Fibroblast of pulmonary artery (primary cell): ENCODE results near the gene CDK2AP2.
"Not testable (repeated sequence)": the region's sequence is repeated elsewhere in the genome, so short reads cannot be mapped to it uniquely, and the experiment has no call there.

Experiments used
- DNase-seq: peaks from one replicate; pipeline ENCODE4 v3.0.0-alpha.2; 2010; ENCODE audit warnings: low read depth
- H3K4me3 ChIP-seq: replicated peaks from 2 replicates; pipeline ENCODE4 v1.5.1; 2011; ENCODE audit warnings: low read depth, mild to moderate bottlenecking, control low read depth, low read length, moderate library complexity
- CTCF ChIP-seq: IDR thresholded peaks from 2 replicates; pipeline ENCODE4 v1.5.1; 2011; ENCODE audit warnings: mild to moderate bottlenecking, control low read depth, low read length, inconsistent platforms; ENCODE audit errors: missing control alignments

Gene CDK2AP2

GRCh38 chr11:67517784-67518552 lies 10.0 kb upstream of the CDK2AP2 start:
- TF ChIP-seq CTCF = no peak
- no peak overlapping the region for H3K4me3 ChIP-seq
- no peak for DNase-seq

- DNase-seq = no peak
- no peak overlapping the region for H3K4me3 ChIP-seq
- no peak for TF ChIP-seq CTCF
These were observed 8.8 kb upstream of the CDK2AP2 start for GRCh38 chr11:67516806-67517205.

GRCh38 chr11:67514116-67514515 lies 6.2 kb upstream of the CDK2AP2 start:
- TF ChIP-seq CTCF = no peak
- no peak for DNase-seq
- H3K4me3 ChIP-seq = no peak overlapping the region

GRCh38 chr11:67511558-67511957 lies 3.6 kb upstream of the CDK2AP2 start:
- DNase-seq, H3K4me3 ChIP-seq: not testable (repeated sequence)

GRCh38 chr11:67510023-67510345 lies 2.0 kb upstream of the CDK2AP2 start:
- TF ChIP-seq CTCF = no peak

GRCh38 chr11:67508486-67509121 lies 642 bp upstream of the CDK2AP2 start:
- H3K4me3 ChIP-seq = peak overlapping the region; percentile 81
- TF ChIP-seq CTCF = no peak
- peak; percentile 97 for DNase-seq

More at GRCh38 chr11:67510023-67510345, 2.0 kb upstream of the CDK2AP2 start:
- no peak overlapping the region for H3K4me3 ChIP-seq
- no peak for DNase-seq

- peak; percentile 75 for DNase-seq
- no peak for TF ChIP-seq CTCF
- peak overlapping the region; percentile 81 for H3K4me3 ChIP-seq
These were observed 609 bp downstream of the CDK2AP2 start for GRCh38 chr11:67507242-67507863.
